KOPT-K1 (cell line): Measurements from ENCODE around the gene VPS13A.

ENCODE experiments used
- H3K27ac ChIP-seq: fragments of 200-600 bp; sonication (generic); 2 replicates; pipeline ENCODE4 v1.5.1; 2016; ENCODE audit warnings: antibody characterized with exemption, mild to moderate bottlenecking, low read depth, low read length; ENCODE audit not compliant: poor library complexity, severe bottlenecking
- H3K36me3 ChIP-seq: fragments of 200-600 bp; sonication (generic); 2 replicates; pipeline ENCODE4 v1.5.1; 2017; ENCODE audit warnings: antibody characterized with exemption, mild to moderate bottlenecking, low read length, moderate library complexity; ENCODE audit not compliant: insufficient read depth
- H3K9me3 ChIP-seq: fragments of 200-600 bp; sonication (generic); 2 replicates; pipeline ENCODE4 v1.5.1; 2017; ENCODE audit warnings: antibody characterized with exemption, low read length, mild to moderate bottlenecking; ENCODE audit not compliant: insufficient read depth, poor library complexity, severe bottlenecking

The VPS13A gene

GRCh38 chr9:77462066-77462465 is 284.7 kb downstream of the VPS13A start:
- H3K9me3 ChIP-seq: no peaks in the 10 kb centered on the region
- H3K36me3 ChIP-seq: no peaks in the 10 kb centered on the region
- no peak overlapping the region for H3K27ac ChIP-seq

DNA sequence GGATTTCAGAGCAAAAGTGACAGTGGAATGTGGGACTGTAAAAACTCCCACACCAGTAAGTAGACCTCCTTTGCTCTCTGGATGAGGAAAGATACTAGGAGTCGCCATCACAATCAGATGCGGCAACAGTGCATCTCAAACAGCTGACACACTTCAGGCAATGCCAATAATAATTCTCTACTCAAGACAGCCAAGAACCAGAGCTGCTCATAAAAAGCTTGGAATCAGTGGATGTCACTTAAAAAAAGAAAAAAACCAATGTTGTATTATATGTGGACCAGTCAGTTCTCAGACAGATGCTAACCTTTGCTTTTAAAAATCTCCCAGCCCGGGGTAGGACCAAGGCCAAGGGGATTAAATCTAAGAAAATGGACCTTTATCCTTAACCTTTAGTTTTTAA is 285.8 kb downstream of the VPS13A start:
- H3K27ac ChIP-seq: no peak overlapping the region
- no peaks in the 10 kb centered on the region for H3K36me3 ChIP-seq
- H3K9me3 ChIP-seq: no peaks in the 10 kb centered on the region

DNA sequence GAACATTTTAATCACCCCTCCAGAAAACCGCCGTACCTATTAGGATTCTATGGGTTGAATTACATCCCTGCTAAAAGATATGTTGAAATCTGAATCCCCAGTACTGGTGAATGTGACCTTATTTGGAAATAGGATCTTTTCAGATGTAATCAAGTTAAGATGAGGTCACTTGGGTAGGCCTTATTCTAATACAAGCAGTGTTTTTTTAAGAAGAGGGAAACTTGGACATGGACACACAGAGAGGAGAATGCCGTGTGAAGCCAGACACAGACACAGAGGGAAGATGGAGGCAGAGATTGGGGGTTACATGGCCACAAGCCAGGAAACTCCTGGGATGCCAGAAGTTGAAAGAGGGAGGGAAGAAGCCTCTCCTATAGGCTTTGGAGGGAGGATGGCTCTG is 287.3 kb downstream of the VPS13A start:
- no peak overlapping the region for H3K27ac ChIP-seq
- no peaks in the 10 kb centered on the region for H3K36me3 ChIP-seq

GRCh38 chr9:77469515-77470231 is 292.3 kb downstream of the VPS13A start:
- Histone ChIP-seq H3K9me3 (peaks cover 11% of the 10 kb centered on the region), H3K27ac (no peak overlapping the region), H3K36me3 (no peaks in the 10 kb centered on the region)

More for the DNA sequence above, 287.3 kb downstream of the VPS13A start:
- no peaks in the 10 kb centered on the region for H3K9me3 ChIP-seq
